GM21619 (cell line): ENCODE data around the gene BCKDHB.
"Not testable (repeated sequence)": the region's sequence is repeated elsewhere in the genome, so short reads cannot be mapped to it uniquely, and the experiment has no call there.

Source experiments
- ATAC-seq: cut with Tn5 transposase; IDR thresholded peaks from one replicate; pipeline ENCODE4 v1.9.1; 2021; ENCODE audit not compliant: unreplicated experiment

The BCKDHB gene

GRCh38 chr6:80251321-80251720, 144.8 kb downstream of the BCKDHB start:
- ATAC-seq, result no peak

GRCh38 chr6:80254716-80255115, 148.2 kb downstream of the BCKDHB start:
- no peak for ATAC-seq

- no peak for ATAC-seq
Observed at GRCh38 chr6:80256691-80257090, 150.2 kb downstream of the BCKDHB start.

GRCh38 chr6:80259118-80259517, 152.6 kb downstream of the BCKDHB start:
- no peak for ATAC-seq

DNA sequence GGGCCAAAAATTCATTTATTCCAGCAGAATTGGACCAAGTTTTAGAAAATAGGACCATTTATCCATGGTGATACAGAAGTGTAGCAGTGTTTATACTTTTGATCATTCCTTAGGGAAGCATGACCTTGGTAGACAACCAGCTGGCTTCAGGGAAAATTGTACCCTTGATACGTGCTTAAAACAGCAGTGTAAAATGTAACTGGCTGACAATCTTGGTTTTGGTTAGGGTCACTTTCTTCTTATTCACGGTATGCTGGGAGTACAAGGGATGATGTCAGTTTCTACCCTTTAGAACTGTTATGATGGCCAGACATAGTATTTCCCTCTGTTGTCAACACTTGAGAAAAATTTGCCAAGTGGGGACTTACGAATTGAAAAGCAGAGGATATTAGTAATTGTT, 157.1 kb downstream of the BCKDHB start:
- ATAC-seq, result no peak

DNA sequence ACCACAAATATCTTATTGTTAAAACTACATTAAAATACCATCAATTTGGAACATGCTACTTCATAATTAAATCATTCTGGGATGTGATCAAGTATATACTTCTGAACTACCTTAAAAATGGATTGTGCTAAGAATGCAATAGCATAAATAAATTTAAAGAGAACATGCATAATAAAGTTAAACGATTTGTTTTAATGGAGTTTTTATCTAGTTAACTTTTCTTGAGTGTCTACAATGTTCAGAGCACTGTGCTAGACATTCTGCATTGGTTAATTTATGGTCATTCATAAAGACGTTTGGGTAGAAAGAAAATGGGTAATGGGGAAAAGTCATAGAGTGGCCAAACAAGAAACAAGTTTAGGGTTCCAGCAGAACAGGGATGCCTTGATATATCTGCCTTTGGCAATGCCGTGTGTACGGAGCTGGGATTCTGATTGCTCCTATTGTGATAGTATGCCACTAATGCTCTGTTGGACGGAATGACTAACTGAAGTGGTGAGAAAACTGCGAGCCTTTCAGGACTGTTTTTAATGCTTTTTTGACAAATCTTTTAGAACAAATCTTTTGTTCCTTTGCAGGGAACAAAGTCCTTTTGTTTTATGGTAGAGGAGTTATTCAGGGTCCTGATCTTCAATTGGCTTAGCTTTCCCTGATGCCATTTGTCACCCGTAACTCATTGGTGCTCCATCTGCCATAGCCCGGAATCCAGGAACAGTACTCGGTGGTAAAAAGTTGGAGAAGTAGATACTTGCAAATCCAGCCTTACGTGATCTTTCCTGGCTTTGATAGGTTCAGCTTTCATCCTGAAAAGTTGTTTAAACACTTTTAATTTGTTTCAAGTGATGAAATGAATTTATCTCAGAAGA, 162.6 kb downstream of the BCKDHB start:
- ATAC-seq, result no peak

- no peak for ATAC-seq
Observed at GRCh38 chr6:80271074-80271473, 164.6 kb downstream of the BCKDHB start.

GRCh38 chr6:80272988-80273387, 166.5 kb downstream of the BCKDHB start:
- ATAC-seq, result no peak

DNA sequence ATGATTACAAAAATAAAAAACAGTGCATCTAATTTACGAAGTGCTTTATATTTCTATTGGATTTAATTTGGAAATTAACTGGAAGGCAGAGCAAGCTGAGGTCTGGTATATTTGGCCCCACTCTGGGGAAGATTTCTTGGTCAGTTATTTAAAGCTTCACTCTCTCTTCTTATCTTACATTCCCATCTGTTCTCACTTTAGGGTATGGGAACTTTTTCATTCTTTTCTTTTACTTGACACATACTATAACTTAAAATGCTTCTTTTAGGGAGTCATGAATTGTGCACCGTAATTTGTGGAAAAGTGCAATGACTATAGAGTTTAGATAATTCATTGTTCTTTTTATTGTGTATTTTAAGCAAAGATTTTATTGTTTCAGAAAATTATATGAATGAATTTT, 170.4 kb downstream of the BCKDHB start:
- ATAC-seq, result no peak

- ATAC-seq, result no peak
Observed at GRCh38 chr6:80277501-80277900, 171.0 kb downstream of the BCKDHB start.

GRCh38 chr6:80280262-80281010, 174.0 kb downstream of the BCKDHB start:
- ATAC-seq, result peak; percentile 57

- ATAC-seq, result no peak
Observed at GRCh38 chr6:80282913-80283554, 176.6 kb downstream of the BCKDHB start.

DNA sequence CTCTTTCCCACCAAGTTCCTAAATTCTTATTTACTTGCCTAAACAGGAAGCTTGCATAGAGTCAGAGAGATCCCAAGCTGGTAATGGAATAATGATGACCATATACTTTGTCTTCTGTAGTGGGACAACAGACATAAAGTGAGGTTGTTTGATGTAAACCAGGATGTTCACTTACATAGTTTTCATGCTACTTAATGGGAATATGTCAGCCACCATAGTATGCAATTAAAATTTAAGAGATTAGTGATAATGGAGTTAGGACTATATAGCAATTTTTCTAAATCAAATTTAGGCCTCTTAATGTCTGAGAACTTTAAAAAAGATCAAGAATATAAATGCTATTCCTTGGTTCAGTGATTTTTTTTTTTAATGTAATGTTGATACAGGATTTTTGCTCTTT, 180.6 kb downstream of the BCKDHB start:
- no peak for ATAC-seq

- no peak for ATAC-seq
Observed at GRCh38 chr6:80287607-80288006, 181.1 kb downstream of the BCKDHB start.

GRCh38 chr6:80289727-80290126, 183.3 kb downstream of the BCKDHB start:
- ATAC-seq, result no peak

DNA sequence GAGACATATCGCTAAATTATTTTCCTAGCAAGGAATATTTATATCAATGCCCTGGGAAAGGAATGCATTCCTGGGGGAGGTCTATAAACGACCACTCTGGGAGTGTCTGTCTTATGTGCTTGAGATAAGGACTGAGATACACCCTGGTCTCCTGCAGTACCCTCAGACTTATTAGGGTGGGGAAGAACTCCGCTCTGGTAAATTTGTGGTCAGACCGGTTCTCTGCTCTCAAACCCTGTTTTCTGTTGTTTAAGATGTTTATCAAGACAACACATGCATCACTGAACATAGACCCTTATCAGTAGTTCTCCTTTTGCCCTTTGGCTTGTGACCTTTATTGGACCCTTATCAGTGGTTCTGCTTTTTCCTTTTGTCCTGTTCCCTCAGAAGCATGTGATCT, 188.1 kb downstream of the BCKDHB start:
- ATAC-seq, result not testable (repeated sequence)

DNA sequence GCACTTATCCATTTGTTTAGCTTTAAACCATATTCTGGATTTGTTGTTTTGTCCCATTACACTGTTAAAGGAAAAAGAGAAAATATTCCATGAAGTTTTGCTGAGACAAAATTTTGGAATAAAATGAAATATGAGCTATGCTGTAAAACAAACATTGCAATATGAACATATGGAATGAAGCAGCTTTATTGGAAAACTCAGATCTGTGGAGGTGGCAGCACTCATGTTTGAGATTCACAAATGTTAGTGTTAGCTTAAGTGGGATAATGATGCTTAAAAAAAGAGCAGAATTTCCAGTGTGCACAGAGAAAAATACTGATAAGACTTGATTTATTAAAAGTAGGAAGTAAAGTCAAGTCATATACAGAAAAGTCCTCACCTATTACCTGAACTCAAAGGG, 196.2 kb downstream of the BCKDHB start:
- ATAC-seq, result no peak

- no peak for ATAC-seq
Observed at GRCh38 chr6:80304014-80304413, 197.5 kb downstream of the BCKDHB start.

- no peak for ATAC-seq
Observed at GRCh38 chr6:80314531-80314930, 208.1 kb downstream of the BCKDHB start.

DNA sequence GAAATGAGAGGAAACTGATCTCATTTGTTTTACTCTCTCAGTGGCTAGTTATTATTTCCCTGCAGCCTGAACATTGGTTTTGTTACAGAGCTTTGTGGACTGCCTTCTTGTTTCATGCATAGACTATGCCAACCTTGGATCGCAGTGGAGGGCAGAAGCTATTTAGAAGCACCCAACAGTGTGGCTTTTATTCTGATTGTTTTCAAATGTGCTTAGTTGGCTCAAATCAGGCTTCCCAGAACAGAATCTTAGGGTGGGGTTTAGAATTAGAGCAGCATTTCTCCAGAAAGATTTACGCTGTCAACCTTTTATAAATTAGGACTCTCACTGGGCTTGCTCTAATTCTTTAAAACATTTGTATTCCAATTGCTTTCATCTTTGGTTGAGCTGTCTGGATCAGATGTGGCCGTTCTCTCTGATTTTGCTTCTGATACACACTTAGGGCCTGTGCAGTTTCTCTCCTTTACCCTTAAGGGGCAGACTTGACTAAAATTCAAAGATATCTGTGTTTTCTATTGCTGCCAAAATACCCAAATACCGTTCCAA, 210.3 kb downstream of the BCKDHB start:
- ATAC-seq, result no peak

- no peak for ATAC-seq
Observed at GRCh38 chr6:80319196-80319595, 212.7 kb downstream of the BCKDHB start.
